H9 (cell line): ENCODE results near the gene TMEM205. TPM values are rescaled to one million over a fixed set of nuclear protein-coding genes. Genes with fewer than 3 reads are reported as not detected.

Experiments used
- DNase-seq: peaks from one replicate; pipeline ENCODE4 v3.0.0-alpha.2; 2017
- H2AFZ ChIP-seq: one replicate; pipeline ENCODE4 v1.6.1; 2013; ENCODE audit warnings: mild to moderate bottlenecking, low read length, control low read depth, moderate library complexity
- H2AK5ac ChIP-seq: 2 replicates; pipeline ENCODE4 v1.6.1; 2013; ENCODE audit warnings: low read length, control low read depth, mixed read lengths; ENCODE audit not compliant: insufficient read length
- H2BK120ac ChIP-seq: one replicate; pipeline ENCODE4 v1.6.1; 2013; ENCODE audit warnings: low read depth, mild to moderate bottlenecking, low read length, control low read depth, inconsistent platforms; ENCODE audit not compliant: poor library complexity, severe bottlenecking
- H2BK12ac ChIP-seq: 2 replicates; pipeline ENCODE4 v1.6.1; 2013; ENCODE audit warnings: low read length, control low read depth, mixed read lengths, low read depth; ENCODE audit not compliant: insufficient read length
- H2BK15ac ChIP-seq: 2 replicates; pipeline ENCODE4 v1.6.1; 2013; ENCODE audit warnings: low read depth, low read length, control low read depth
- H2BK20ac ChIP-seq: one replicate; pipeline ENCODE4 v1.6.1; 2013; ENCODE audit warnings: low read depth, mild to moderate bottlenecking, low read length, control low read depth, inconsistent platforms; ENCODE audit not compliant: poor library complexity, severe bottlenecking
- H2BK5ac ChIP-seq: 2 replicates; pipeline ENCODE4 v1.6.1; 2013; ENCODE audit warnings: low read length, control low read depth, mixed read lengths; ENCODE audit not compliant: insufficient read length
- H3K14ac ChIP-seq: 2 replicates; pipeline ENCODE4 v1.6.1; 2013; ENCODE audit warnings: low read length, control low read depth; ENCODE audit not compliant: insufficient read depth
- H3K18ac ChIP-seq: 2 replicates; pipeline ENCODE4 v1.6.1; 2013; ENCODE audit warnings: low read depth, mild to moderate bottlenecking, mixed read lengths, low read length, control low read depth; ENCODE audit not compliant: insufficient read length
- H3K23ac ChIP-seq: 2 replicates; pipeline ENCODE4 v1.6.1; 2013; ENCODE audit warnings: low read length, control low read depth, mixed read lengths, low read depth; ENCODE audit not compliant: insufficient read length
- H3K23me2 ChIP-seq: 2 replicates; pipeline ENCODE4 v1.6.1; 2013; ENCODE audit warnings: low read depth, mild to moderate bottlenecking, mixed read lengths, low read length, control low read depth; ENCODE audit not compliant: insufficient read length, poor library complexity, severe bottlenecking
- H3K27ac ChIP-seq: 2 replicates; pipeline ENCODE4 v1.5.1; 2013; ENCODE audit warnings: low read length, control low read depth, mixed read lengths, low read depth; ENCODE audit not compliant: insufficient read length
- H3K27me3 ChIP-seq: 2 replicates; pipeline ENCODE4 v1.6.1; 2013; ENCODE audit warnings: low read length, control low read depth, inconsistent platforms; ENCODE audit not compliant: insufficient read depth
- H3K4ac ChIP-seq: 2 replicates; pipeline ENCODE4 v1.6.1; 2013; ENCODE audit warnings: low read depth, mild to moderate bottlenecking, control low read depth, inconsistent platforms, low read length, moderate library complexity
- H3K4me1 ChIP-seq: 2 replicates; pipeline ENCODE4 v1.6.1; 2013; ENCODE audit warnings: low read length, control low read depth, inconsistent platforms; ENCODE audit not compliant: insufficient read depth
- H3K4me2 ChIP-seq: 2 replicates; pipeline ENCODE4 v1.6.1; 2013; ENCODE audit warnings: low read length, control low read depth, mixed read lengths; ENCODE audit not compliant: insufficient read length, insufficient read depth
- H3K56ac ChIP-seq: 2 replicates; pipeline ENCODE4 v1.6.1; 2013; ENCODE audit warnings: low read depth, mild to moderate bottlenecking, mixed read lengths, low read length, control low read depth; ENCODE audit not compliant: insufficient read length
- H3K79me1 ChIP-seq: 2 replicates; pipeline ENCODE4 v1.6.1; 2013; ENCODE audit warnings: low read depth, mild to moderate bottlenecking, moderate library complexity, low read length, control low read depth, inconsistent platforms; ENCODE audit not compliant: insufficient read depth, poor library complexity, severe bottlenecking
- H3K79me2 ChIP-seq: 2 replicates; pipeline ENCODE4 v1.6.1; 2013; ENCODE audit warnings: low read length, control low read depth, inconsistent platforms; ENCODE audit not compliant: insufficient read depth
- H3K9ac ChIP-seq: 2 replicates; pipeline ENCODE4 v1.6.1; 2013; ENCODE audit warnings: low read length, control low read depth, mixed read lengths; ENCODE audit not compliant: insufficient read length; ENCODE audit errors: extremely low read depth
- H3K9me3 ChIP-seq: one replicate; pipeline ENCODE4 v1.6.1; 2013; ENCODE audit warnings: low read depth, low read length, inconsistent platforms; ENCODE audit not compliant: control insufficient read depth
- H3T11ph ChIP-seq: one replicate; pipeline ENCODE4 v1.6.1; 2013; ENCODE audit warnings: mild to moderate bottlenecking, low read length, control low read depth, inconsistent platforms
- H4K20me1 ChIP-seq: one replicate; pipeline ENCODE4 v1.6.1; 2013; ENCODE audit not compliant: control insufficient read depth, insufficient read length, insufficient read depth
- H4K5ac ChIP-seq: 2 replicates; pipeline ENCODE4 v1.6.1; 2013; ENCODE audit warnings: low read depth, mild to moderate bottlenecking, mixed read lengths, low read length, control low read depth; ENCODE audit not compliant: insufficient read length
- H4K8ac ChIP-seq: replicated peaks from 2 replicates; pipeline ENCODE4 v1.6.1; 2013; ENCODE audit warnings: low read length, control low read depth, mixed read lengths, low read depth; ENCODE audit not compliant: insufficient read length
- H4K91ac ChIP-seq: 2 replicates; pipeline ENCODE4 v1.6.1; 2013; ENCODE audit warnings: low read depth, mild to moderate bottlenecking, moderate library complexity, mixed read lengths, low read length, control low read depth; ENCODE audit not compliant: insufficient read length
- H3K27ac Mint-ChIP-seq, 3 experiments: 2 replicates in 2 of 3; 3 replicates in 1 of 3; pipeline ENCODE4 v1.8.0; 2020 to 2021; ENCODE audit warnings: mixed read lengths in 3 of 3, mild to moderate bottlenecking in 1 of 3, moderate library complexity in 1 of 3
- H3K27me3 Mint-ChIP-seq: 2 replicates; pipeline ENCODE4 v1.8.0; 2021; ENCODE audit warnings: low read depth, mild to moderate bottlenecking, moderate library complexity, mixed read lengths
- H3K36me3 Mint-ChIP-seq, 3 experiments: 2 replicates in 2 of 3; 3 replicates in 1 of 3; pipeline ENCODE4 v1.8.0; 2020 to 2021; ENCODE audit warnings: low read depth in 3 of 3, mixed read lengths in 3 of 3; ENCODE audit not compliant: insufficient read depth in 1 of 3
- H3K4me1 Mint-ChIP-seq, 2 experiments: 2 replicates each; pipeline ENCODE4 v1.8.0; 2020; ENCODE audit warnings: mixed read lengths in 2 of 2
- H3K4me3 Mint-ChIP-seq, 2 experiments: 2 replicates in 1 of 2; 3 replicates in 1 of 2; pipeline ENCODE4 v1.8.0; 2020 to 2021; ENCODE audit warnings: mild to moderate bottlenecking in 2 of 2, mixed read lengths in 2 of 2, moderate library complexity in 1 of 2
- H3K9me3 Mint-ChIP-seq, 2 experiments: 2 replicates in 1 of 2; 3 replicates in 1 of 2; pipeline ENCODE4 v1.8.0; 2020; ENCODE audit warnings: mild to moderate bottlenecking in 2 of 2, mixed read lengths in 2 of 2, moderate library complexity in 1 of 2
- CTCF ChIP-seq: fragments of 200-600 bp; sonication (generic); conservative IDR thresholded peaks from 3 replicates; pipeline ENCODE4 v1.8.0; 2021; ENCODE audit warnings: antibody characterized with exemption, mild to moderate bottlenecking
- WGBS: extraction: QIAGEN DNeasy Blood & Tissue Kit; methylation state at CpG from one replicate; pipeline ENCODE4 v1.1.7; 2013; ENCODE audit warnings: missing lambda C conversion rate, low lambda C conversion rate, mixed read lengths; ENCODE audit not compliant: insufficient read length; ENCODE audit errors: extremely low coverage; 5-methylcytosine and 5-hydroxymethylcytosine counted together
- total RNA-seq: library from RNA; stranded (reverse); gene quantifications from 2 replicates; pipeline ENCODE4 v1.2.1, GENCODE V29; 2021

The TMEM205 gene
- total RNA-seq, 1 experiment from 2014 or later = 69.7 TPM

- DNase-seq = no peak
Observed at GRCh38 chr19:11338121-11338520, 7.9 kb downstream of the TMEM205 start.

More at GRCh38 chr19:11338121-11338520, 7.9 kb downstream of the TMEM205 start:
- Histone ChIP-seq H4K91ac (no peak overlapping the region), H3K56ac (no peak overlapping the region), H3T11ph (no peak overlapping the region), H2BK5ac (no peak overlapping the region), H3K23me2 (peaks cover 8% of the 10 kb centered on the region), H3K4me1 (no peaks in the 10 kb centered on the region), H3K18ac (no peak overlapping the region), H3K27ac (no peak overlapping the region), H2BK20ac (no peak overlapping the region), H3K4me2 (no peak overlapping the region), H3K79me1 (no peaks in the 10 kb centered on the region), H4K5ac (no peak overlapping the region), H3K79me2 (no peaks in the 10 kb centered on the region), H4K20me1 (no peaks in the 10 kb centered on the region), H2BK12ac (no peak overlapping the region), H3K27me3 (no peaks in the 10 kb centered on the region), H3K14ac (no peak overlapping the region), H2AFZ (no peak overlapping the region), H3K23ac (no peak overlapping the region), H3K9ac (no peak overlapping the region), H3K4ac (no peak overlapping the region), H3K9me3 (no peaks in the 10 kb centered on the region), H2BK120ac (no peak overlapping the region), H4K8ac (no peak overlapping the region), H2BK15ac (no peak overlapping the region), H2AK5ac (no peak overlapping the region)
- Mint-ChIP-seq H3K4me1 (peaks cover 7% of the 10 kb centered on the region in 2 experiments), H3K4me3 (peak overlapping the region in 1 of 2 experiments; percentile 89; a peak in 3 of 5 replicates), H3K27ac (no peak overlapping the region), H3K36me3 (peaks cover 14 to 48% (median 40%) of the 10 kb centered on the region in 3 experiments), H3K27me3 (peaks cover 3% of the 10 kb centered on the region; the same call in 1 of the 2 replicates), H3K9me3 (no peaks in the 10 kb centered on the region; a peak in 1 of 5 replicates)
- TF ChIP-seq CTCF = no peak
- no CpG with 5 or more reads among the region's 7 CpGs for WGBS
